OCI-LY3 (cell line): ENCODE results near the gene HNRNPL.
A peak's percentile ranks its signal among the peaks of the same experiment; 100 is the strongest.

Source experiments
- H2AFZ ChIP-seq: fragments of 200-600, 300-600 bp; shearing (Covaris generic); 2 replicates; pipeline ENCODE4 v1.6.0; 2014; ENCODE audit warnings: antibody characterized with exemption, low read depth, low read length
- H3K27ac ChIP-seq: fragments of 200-600, 300-600 bp; sonication (generic); 2 replicates; pipeline ENCODE4 v1.5.1; 2014; ENCODE audit warnings: mild to moderate bottlenecking, low read length, moderate library complexity, mixed read lengths
- H3K27me3 ChIP-seq: fragments of 200-600, 300-600 bp; sonication (generic); 2 replicates; pipeline ENCODE4 v1.6.1; 2014; ENCODE audit warnings: low read depth, low read length, mixed read lengths
- H3K36me3 ChIP-seq: fragments of 200-600, 300-600 bp; sonication (generic); replicated peaks from 2 replicates; pipeline ENCODE3; 2014; ENCODE audit warnings: low read depth, low read length, mixed read lengths
- H3K4me1 ChIP-seq: fragments of 300-600, 200-600 bp; sonication (generic); 2 replicates; pipeline ENCODE4 v1.6.1; 2014; ENCODE audit warnings: low read length, mixed read lengths
- H3K4me2 ChIP-seq: fragments of 200-600, 300-600 bp; sonication (generic); 2 replicates; pipeline ENCODE4 v1.6.1; 2014; ENCODE audit warnings: low read length, mixed read lengths
- H3K4me3 ChIP-seq: fragments of 300-600, 200-600 bp; sonication (generic); 2 replicates; pipeline ENCODE4 v1.5.1; 2014; ENCODE audit warnings: antibody characterized with exemption, mild to moderate bottlenecking, low read length, moderate library complexity
- H3K79me2 ChIP-seq: fragments of 300-600, 200-600 bp; shearing (Covaris generic); 2 replicates; pipeline ENCODE4 v1.6.1; 2014; ENCODE audit warnings: mild to moderate bottlenecking, low read length, mixed read lengths
- H3K9ac ChIP-seq: fragments of 300-600, 200-600 bp; shearing (Covaris generic); 2 replicates; pipeline ENCODE4 v1.6.0; 2014; ENCODE audit warnings: mild to moderate bottlenecking, low read length, moderate library complexity
- H3K9me3 ChIP-seq: fragments of 200-600, 300-600 bp; shearing (Covaris generic); 2 replicates; pipeline ENCODE4 v1.6.1; 2014; ENCODE audit warnings: low read length, mixed read lengths; ENCODE audit not compliant: insufficient read depth
- H4K20me1 ChIP-seq: fragments of 200-600, 300-600 bp; sonication (generic); 2 replicates; pipeline ENCODE4 v1.6.1; 2016; ENCODE audit warnings: low read length, mixed read lengths; ENCODE audit not compliant: insufficient read depth
- CTCF ChIP-seq: fragments of 200-600, 300-600 bp; sonication (generic); IDR thresholded peaks from 2 replicates; pipeline ENCODE4 v1.5.1; 2014; ENCODE audit warnings: antibody characterized with exemption, low read length, low read depth
- EZH2phosphoT487 ChIP-seq: fragments of 200-600 bp; shearing (Covaris generic); IDR thresholded peaks from 2 replicates; pipeline ENCODE4 v1.6.1; 2018; ENCODE audit warnings: antibody characterized with exemption, mixed run types, low read depth

The HNRNPL gene

GRCh38 chr19:38848299-38849146 lies 1.3 kb downstream of the HNRNPL start:
- peaks cover 18% of the 10 kb centered on the region for H3K4me1 ChIP-seq
- H2AFZ ChIP-seq = no peak overlapping the region
- peaks cover 72% of the 10 kb centered on the region for H3K79me2 ChIP-seq
- peak overlapping the region; percentile 85 for H3K9ac ChIP-seq
- TF ChIP-seq EZH2phosphoT487 = no peak
- TF ChIP-seq CTCF = no peak
- H3K4me3 ChIP-seq = peak overlapping the region; percentile 80
- H3K4me2 ChIP-seq = peak overlapping the region; percentile 88
- peak overlapping the region; percentile 93 for H3K27ac ChIP-seq
- peaks cover 48% of the 10 kb centered on the region for H3K36me3 ChIP-seq
- no peaks in the 10 kb centered on the region for H3K27me3 ChIP-seq
- peaks cover 40% of the 10 kb centered on the region for H4K20me1 ChIP-seq
- H3K9me3 ChIP-seq = no peaks in the 10 kb centered on the region

- Histone ChIP-seq H3K9ac (no peak overlapping the region), H3K4me2 (no peak overlapping the region)
Measured at GRCh38 chr19:38846097-38846496, 3.7 kb downstream of the HNRNPL start.

GRCh38 chr19:38845374-38846024 lies 4.3 kb downstream of the HNRNPL start:
- TF ChIP-seq EZH2phosphoT487 (no peak), CTCF (no peak)
- peaks cover 10% of the 10 kb centered on the region for H3K4me1 ChIP-seq
- H3K9me3 ChIP-seq = no peaks in the 10 kb centered on the region
- no peak overlapping the region for H3K9ac ChIP-seq
- no peaks in the 10 kb centered on the region for H3K27me3 ChIP-seq
- H3K4me3 ChIP-seq = no peak overlapping the region
- H3K4me2 ChIP-seq = no peak overlapping the region
- no peak overlapping the region for H3K27ac ChIP-seq
- peaks cover 85% of the 10 kb centered on the region for H3K79me2 ChIP-seq
- H2AFZ ChIP-seq = no peak overlapping the region
- H3K36me3 ChIP-seq = peaks cover 78% of the 10 kb centered on the region
- peaks cover 69% of the 10 kb centered on the region for H4K20me1 ChIP-seq

More at GRCh38 chr19:38846097-38846496, 3.7 kb downstream of the HNRNPL start:
- H2AFZ ChIP-seq = no peak overlapping the region
- peaks cover 13% of the 10 kb centered on the region for H3K4me1 ChIP-seq
- H3K36me3 ChIP-seq = peaks cover 72% of the 10 kb centered on the region
- TF ChIP-seq EZH2phosphoT487 (no peak), CTCF (no peak)
- H3K9me3 ChIP-seq = no peaks in the 10 kb centered on the region
- peaks cover 64% of the 10 kb centered on the region for H4K20me1 ChIP-seq
- H3K4me3 ChIP-seq = no peak overlapping the region
- peaks cover 81% of the 10 kb centered on the region for H3K79me2 ChIP-seq
- H3K27me3 ChIP-seq = no peaks in the 10 kb centered on the region
- H3K27ac ChIP-seq = no peak overlapping the region

GRCh38 chr19:38844093-38844686 lies 5.6 kb downstream of the HNRNPL start:
- Histone ChIP-seq H3K9me3 (no peaks in the 10 kb centered on the region), H2AFZ (no peak overlapping the region), H3K4me3 (no peak overlapping the region), H3K79me2 (peaks cover 85% of the 10 kb centered on the region), H4K20me1 (peaks cover 75% of the 10 kb centered on the region), H3K27ac (no peak overlapping the region), H3K9ac (no peak overlapping the region), H3K36me3 (peaks cover 89% of the 10 kb centered on the region), H3K4me2 (no peak overlapping the region), H3K27me3 (no peaks in the 10 kb centered on the region), H3K4me1 (peaks cover 10% of the 10 kb centered on the region)
- TF ChIP-seq CTCF = no peak
- no peak for TF ChIP-seq EZH2phosphoT487
